Measurements from ENCODE around the gene RBM25. TPM values are rescaled to one million over a fixed set of nuclear protein-coding genes. Genes with fewer than 3 reads are reported as not detected.

RBM25 gene
- total RNA-seq, 1 donor from 2014 or later: 53.2 TPM

DNA sequence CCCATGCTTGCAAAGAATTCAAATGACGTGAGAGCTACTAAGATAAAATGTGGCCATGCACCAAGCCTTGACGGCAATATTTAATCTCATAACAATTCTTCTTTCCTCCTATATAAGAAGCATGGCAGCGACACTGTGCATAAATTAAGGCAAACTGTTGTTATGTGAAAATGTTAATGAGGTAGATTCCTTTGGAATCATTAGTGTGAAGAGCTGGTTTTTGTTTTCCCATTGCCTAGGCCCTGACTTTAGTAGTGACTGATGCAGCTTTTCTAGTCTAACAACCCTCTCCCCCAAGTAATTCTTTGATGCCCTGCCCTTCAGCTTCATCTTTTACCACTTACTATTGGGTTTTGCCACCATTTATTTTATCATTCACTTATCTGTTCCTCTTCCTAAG, 67.4 kb downstream of the RBM25 start:
- H3K36me3 Mint-ChIP-seq (ENCODE audit: low read depth): peaks cover 20% of the 10 kb centered on the region
- no peaks in the 10 kb centered on the region for H3K9me3 Mint-ChIP-seq (ENCODE audit: low read depth)
- TF ChIP-seq, protein P1, sequence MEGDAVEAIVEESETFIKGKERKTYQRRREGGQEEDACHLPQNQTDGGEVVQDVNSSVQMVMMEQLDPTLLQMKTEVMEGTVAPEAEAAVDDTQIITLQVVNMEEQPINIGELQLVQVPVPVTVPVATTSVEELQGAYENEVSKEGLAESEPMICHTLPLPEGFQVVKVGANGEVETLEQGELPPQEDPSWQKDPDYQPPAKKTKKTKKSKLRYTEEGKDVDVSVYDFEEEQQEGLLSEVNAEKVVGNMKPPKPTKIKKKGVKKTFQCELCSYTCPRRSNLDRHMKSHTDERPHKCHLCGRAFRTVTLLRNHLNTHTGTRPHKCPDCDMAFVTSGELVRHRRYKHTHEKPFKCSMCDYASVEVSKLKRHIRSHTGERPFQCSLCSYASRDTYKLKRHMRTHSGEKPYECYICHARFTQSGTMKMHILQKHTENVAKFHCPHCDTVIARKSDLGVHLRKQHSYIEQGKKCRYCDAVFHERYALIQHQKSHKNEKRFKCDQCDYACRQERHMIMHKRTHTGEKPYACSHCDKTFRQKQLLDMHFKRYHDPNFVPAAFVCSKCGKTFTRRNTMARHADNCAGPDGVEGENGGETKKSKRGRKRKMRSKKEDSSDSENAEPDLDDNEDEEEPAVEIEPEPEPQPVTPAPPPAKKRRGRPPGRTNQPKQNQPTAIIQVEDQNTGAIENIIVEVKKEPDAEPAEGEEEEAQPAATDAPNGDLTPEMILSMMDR (IDR thresholded peaks at IDR 0.05): no peak
- DNase-seq (ENCODE audit: low spot score): no peak
- H3K4me3 Mint-ChIP-seq (ENCODE audit: unreplicated experiment): no peak overlapping the region
- no peak overlapping the region for H3K27ac Mint-ChIP-seq (ENCODE audit: unreplicated experiment)
- H3K27me3 Mint-ChIP-seq (ENCODE audit: low read depth): no peaks in the 10 kb centered on the region
- no peaks in the 10 kb centered on the region for H3K4me1 Mint-ChIP-seq (ENCODE audit: low read depth)

DNA sequence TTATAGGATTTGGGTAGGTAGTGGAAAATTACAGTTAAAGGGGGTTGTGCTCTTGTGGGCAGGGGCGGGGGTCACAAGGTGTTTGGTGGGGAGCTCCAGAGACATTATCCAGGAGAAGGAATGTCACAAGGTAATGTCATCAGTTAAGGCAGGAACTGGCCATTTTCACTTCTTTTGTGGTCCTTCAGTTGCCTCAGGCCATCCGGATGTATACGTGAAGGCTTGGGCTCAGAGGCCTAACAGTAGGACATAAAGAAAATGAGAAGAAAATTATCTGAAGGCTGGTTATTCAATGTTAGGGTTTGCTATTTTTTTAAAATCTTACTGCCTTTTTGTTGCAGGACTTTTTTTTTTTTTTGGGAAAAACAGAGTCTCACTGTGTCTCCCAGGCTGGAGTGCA, 75.5 kb downstream of the RBM25 start:
- Mint-ChIP-seq H3K36me3 (ENCODE audit: low read depth) (peaks cover 3% of the 10 kb centered on the region), H3K4me3 (ENCODE audit: unreplicated experiment) (no peak overlapping the region), H3K27me3 (ENCODE audit: low read depth) (no peaks in the 10 kb centered on the region), H3K4me1 (ENCODE audit: low read depth) (peaks cover 12% of the 10 kb centered on the region), H3K27ac (ENCODE audit: unreplicated experiment) (no peak overlapping the region), H3K9me3 (ENCODE audit: low read depth) (no peaks in the 10 kb centered on the region)
- DNase-seq (ENCODE audit: low spot score): no peak
- TF ChIP-seq, protein P1 (IDR thresholded peaks at IDR 0.05): no peak

DNA sequence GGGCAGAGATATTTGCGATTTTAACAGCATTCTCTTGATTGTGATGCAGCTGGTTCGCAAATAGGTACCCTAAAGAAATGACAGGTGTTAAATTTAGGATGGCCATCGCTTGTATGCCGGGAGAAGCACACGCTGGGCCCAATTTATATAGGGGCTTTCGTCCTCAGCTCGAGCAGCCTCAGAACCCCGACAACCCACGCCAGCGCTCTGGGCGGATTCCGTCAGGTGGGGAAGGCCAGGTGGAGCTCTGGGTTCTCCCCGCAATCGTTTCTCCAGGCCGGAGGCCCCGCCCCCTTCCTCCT, 77.7 kb downstream of the RBM25 start:
- H3K27me3 Mint-ChIP-seq (ENCODE audit: low read depth): no peaks in the 10 kb centered on the region
- DNase-seq (ENCODE audit: low spot score): no peak
- H3K4me1 Mint-ChIP-seq (ENCODE audit: low read depth): peaks cover 20% of the 10 kb centered on the region
- peak overlapping the region; percentile 78 for H3K4me3 Mint-ChIP-seq (ENCODE audit: unreplicated experiment)
- TF ChIP-seq, protein P1 (IDR thresholded peaks at IDR 0.05): no peak
- peak overlapping the region; percentile 99 for H3K27ac Mint-ChIP-seq (ENCODE audit: unreplicated experiment)
- peaks cover 3% of the 10 kb centered on the region for H3K36me3 Mint-ChIP-seq (ENCODE audit: low read depth)
- H3K9me3 Mint-ChIP-seq (ENCODE audit: low read depth): no peaks in the 10 kb centered on the region

DNA sequence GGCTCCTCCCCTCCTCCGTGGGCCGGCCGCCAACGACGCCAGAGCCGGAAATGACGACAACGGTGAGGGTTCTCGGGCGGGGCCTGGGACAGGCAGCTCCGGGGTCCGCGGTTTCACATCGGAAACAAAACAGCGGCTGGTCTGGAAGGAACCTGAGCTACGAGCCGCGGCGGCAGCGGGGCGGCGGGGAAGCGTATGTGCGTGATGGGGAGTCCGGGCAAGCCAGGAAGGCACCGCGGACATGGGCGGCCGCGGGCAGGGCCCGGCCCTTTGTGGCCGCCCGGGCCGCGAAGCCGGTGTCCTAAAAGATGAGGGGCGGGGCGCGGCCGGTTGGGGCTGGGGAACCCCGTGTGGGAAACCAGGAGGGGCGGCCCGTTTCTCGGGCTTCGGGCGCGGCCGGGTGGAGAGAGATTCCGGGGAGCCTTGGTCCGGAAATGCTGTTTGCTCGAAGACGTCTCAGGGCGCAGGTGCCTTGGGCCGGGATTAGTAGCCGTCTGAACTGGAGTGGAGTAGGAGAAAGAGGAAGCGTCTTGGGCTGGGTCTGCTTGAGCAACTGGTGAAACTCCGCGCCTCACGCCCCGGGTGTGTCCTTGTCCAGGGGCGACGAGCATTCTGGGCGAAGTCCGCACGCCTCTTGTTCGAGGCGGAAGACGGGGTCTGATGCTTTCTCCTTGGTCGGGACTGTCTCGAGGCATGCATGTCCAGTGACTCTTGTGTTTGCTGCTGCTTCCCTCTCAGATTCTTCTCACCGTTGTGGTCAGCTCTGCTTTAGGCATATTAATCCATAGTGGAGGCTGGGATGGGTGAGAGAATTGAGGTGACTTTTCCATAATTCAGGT, 78.3 kb downstream of the RBM25 start, which contains the start of gene PSEN1:
Gene PSEN1, plus strand, starts transcription at position 121 of the 839 bp plus-strand sequence. CDS start 11,513 bp downstream, outside the sequence.
- peaks cover 3% of the 10 kb centered on the region for H3K36me3 Mint-ChIP-seq (ENCODE audit: low read depth)
- H3K27ac Mint-ChIP-seq (ENCODE audit: unreplicated experiment): peak within 1 kb of the TSS; percentile 99
- TF ChIP-seq, protein P1 (IDR thresholded peaks at IDR 0.05): no peak
- H3K4me1 Mint-ChIP-seq (ENCODE audit: low read depth): peaks cover 22% of the 10 kb centered on the region
- peak; percentile 97 for DNase-seq (ENCODE audit: low spot score)
- H3K27me3 Mint-ChIP-seq (ENCODE audit: low read depth): no peaks in the 10 kb centered on the region
- peak within 1 kb of the TSS; percentile 78 for H3K4me3 Mint-ChIP-seq (ENCODE audit: unreplicated experiment)
- no peaks in the 10 kb centered on the region for H3K9me3 Mint-ChIP-seq (ENCODE audit: low read depth)

DNA sequence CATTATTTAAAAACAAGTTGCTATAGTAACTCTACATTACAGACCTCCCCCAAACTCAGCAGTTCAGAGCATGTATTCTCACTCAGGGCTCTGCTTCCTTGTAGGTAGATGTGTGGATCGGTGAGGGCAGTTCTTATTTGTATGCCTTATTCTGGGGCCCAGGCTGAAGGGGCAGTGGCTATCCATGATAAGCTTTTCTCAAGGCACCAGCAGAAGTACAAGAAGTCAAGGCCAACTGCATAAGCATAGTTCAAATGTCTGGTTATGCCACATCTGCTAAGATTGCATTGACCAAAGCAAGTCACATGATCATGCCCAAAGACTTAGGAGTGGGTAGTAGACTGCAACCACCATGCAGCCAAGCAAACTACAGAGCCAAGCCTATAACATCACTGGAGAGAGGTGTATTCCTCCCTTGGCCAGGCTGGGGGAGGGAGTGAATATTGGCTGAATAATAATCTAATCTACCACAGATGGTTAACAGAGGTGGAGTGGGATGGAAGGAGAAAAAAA, 82.5 kb downstream of the RBM25 start:
- no peak overlapping the region for H3K27ac Mint-ChIP-seq (ENCODE audit: unreplicated experiment)
- peaks cover 3% of the 10 kb centered on the region for H3K36me3 Mint-ChIP-seq (ENCODE audit: low read depth)
- DNase-seq (ENCODE audit: low spot score): no peak
- no peaks in the 10 kb centered on the region for H3K9me3 Mint-ChIP-seq (ENCODE audit: low read depth)
- no peaks in the 10 kb centered on the region for H3K27me3 Mint-ChIP-seq (ENCODE audit: low read depth)
- no peak overlapping the region for H3K4me3 Mint-ChIP-seq (ENCODE audit: unreplicated experiment)
- H3K4me1 Mint-ChIP-seq (ENCODE audit: low read depth): peaks cover 39% of the 10 kb centered on the region
- TF ChIP-seq, protein P1 (IDR thresholded peaks at IDR 0.05): no peak
